OCI-LY7 (cell line): Measurements from ENCODE around the gene CCT8L2.

Source experiments
- EZH2phosphoT487 ChIP-seq: fragments of 200-600 bp; sonication (generic); IDR thresholded peaks from 2 replicates; pipeline ENCODE4 v1.6.1; 2018; ENCODE audit warnings: low read depth, borderline replicate concordance, mild to moderate bottlenecking, mixed run types, antibody characterized with exemption, low read length, moderate library complexity, mixed read lengths
- TF ChIP-seq, protein P1 (sequence below): fragments of 200-600 bp; sonication (generic); conservative IDR thresholded peaks from 2 replicates; pipeline ENCODE4 v1.5.1; 2014; ENCODE audit warnings: mild to moderate bottlenecking, antibody characterized with exemption, low read length, moderate library complexity, mixed read lengths

DNA sequence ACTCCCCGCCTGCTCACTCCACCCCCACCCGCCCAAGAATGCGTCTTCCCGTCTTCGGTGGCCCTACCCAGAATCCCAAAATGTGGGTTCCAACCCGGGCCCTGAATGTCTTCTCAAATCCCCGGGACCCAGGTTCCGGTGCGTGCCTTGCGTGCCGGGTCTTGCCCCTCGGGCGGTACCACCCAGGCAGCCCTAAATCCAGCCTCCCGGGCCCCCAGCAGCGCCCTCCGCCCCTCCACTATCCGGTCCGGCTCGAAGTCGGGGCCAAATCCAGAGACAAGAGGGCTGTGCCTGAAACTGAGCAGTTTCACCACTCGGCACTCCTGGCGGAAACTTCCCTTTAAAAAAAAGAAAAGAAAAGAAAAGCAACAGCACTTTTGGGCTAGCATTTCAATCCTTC lies 16.3 kb upstream of the CCT8L2 start:
- TF ChIP-seq, protein P1, sequence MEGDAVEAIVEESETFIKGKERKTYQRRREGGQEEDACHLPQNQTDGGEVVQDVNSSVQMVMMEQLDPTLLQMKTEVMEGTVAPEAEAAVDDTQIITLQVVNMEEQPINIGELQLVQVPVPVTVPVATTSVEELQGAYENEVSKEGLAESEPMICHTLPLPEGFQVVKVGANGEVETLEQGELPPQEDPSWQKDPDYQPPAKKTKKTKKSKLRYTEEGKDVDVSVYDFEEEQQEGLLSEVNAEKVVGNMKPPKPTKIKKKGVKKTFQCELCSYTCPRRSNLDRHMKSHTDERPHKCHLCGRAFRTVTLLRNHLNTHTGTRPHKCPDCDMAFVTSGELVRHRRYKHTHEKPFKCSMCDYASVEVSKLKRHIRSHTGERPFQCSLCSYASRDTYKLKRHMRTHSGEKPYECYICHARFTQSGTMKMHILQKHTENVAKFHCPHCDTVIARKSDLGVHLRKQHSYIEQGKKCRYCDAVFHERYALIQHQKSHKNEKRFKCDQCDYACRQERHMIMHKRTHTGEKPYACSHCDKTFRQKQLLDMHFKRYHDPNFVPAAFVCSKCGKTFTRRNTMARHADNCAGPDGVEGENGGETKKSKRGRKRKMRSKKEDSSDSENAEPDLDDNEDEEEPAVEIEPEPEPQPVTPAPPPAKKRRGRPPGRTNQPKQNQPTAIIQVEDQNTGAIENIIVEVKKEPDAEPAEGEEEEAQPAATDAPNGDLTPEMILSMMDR = no peak
- TF ChIP-seq EZH2phosphoT487 = no peak
